ENCODE data around the gene ATP12A.

ATP12A gene

DNA sequence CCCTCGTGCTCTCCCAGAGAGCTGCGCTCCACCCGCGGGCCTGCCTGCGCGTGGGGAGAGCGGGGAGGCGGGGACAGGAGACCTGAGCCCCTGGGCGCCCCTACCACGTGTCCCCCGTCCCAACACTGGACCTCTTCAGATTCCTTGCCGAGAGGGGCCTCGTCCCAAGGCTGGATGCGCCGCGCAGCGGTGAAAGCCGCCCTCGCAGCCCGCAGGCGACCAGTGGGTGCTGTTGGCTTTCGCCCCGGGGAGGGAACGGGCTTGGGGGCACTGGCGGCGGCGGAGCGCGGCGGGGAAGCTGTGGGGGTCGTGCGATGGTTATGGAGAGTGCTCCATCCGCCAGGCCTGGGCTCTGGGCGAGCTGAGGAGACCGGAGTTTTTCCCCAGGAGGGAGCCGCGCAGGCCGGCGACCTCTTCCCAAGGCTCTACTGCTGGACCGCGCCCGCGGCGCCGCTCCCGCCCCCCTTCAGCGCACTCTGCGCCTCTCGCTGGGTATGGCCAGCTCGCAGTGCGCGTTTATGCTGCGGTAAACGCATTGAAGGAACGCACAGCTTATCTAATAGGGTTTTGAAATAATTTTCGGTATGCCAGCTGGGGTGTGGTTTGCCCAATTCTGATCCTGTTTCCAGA is 66.5 kb downstream of the ATP12A start:
- H3K4me1 ChIP-seq (ENCODE audit: low read length): no peaks in the 10 kb centered on the region
- no peaks in the 10 kb centered on the region for H3K9me2 ChIP-seq (replicated peaks; ENCODE audit: insufficient read depth, low read length)
- H3K4me3 ChIP-seq (ENCODE audit: low read length): no peak overlapping the region
- no peak for DNase-seq
- H3K9me3 ChIP-seq (replicated peaks; ENCODE audit: insufficient read depth, low read length): no peaks in the 10 kb centered on the region
- no peak overlapping the region for H3K27ac ChIP-seq (ENCODE audit: low read length)
- H2AFZ ChIP-seq (ENCODE audit: low read length): peak overlapping the region; percentile 70; the same call in 1 of the 2 replicates
- TF ChIP-seq EZH2 (optimal IDR thresholded peaks at IDR 0.05; ENCODE audit: low read depth, low read length) (no peak), EZH2phosphoT487 (IDR thresholded peaks at IDR 0.05; ENCODE audit: low read length) (no peak)
- TF ChIP-seq, protein P1, sequence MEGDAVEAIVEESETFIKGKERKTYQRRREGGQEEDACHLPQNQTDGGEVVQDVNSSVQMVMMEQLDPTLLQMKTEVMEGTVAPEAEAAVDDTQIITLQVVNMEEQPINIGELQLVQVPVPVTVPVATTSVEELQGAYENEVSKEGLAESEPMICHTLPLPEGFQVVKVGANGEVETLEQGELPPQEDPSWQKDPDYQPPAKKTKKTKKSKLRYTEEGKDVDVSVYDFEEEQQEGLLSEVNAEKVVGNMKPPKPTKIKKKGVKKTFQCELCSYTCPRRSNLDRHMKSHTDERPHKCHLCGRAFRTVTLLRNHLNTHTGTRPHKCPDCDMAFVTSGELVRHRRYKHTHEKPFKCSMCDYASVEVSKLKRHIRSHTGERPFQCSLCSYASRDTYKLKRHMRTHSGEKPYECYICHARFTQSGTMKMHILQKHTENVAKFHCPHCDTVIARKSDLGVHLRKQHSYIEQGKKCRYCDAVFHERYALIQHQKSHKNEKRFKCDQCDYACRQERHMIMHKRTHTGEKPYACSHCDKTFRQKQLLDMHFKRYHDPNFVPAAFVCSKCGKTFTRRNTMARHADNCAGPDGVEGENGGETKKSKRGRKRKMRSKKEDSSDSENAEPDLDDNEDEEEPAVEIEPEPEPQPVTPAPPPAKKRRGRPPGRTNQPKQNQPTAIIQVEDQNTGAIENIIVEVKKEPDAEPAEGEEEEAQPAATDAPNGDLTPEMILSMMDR (IDR thresholded peaks at IDR 0.05; ENCODE audit: low read length): no peak
- H3F3A ChIP-seq (ENCODE audit: insufficient read depth, low read length): no peaks in the 10 kb centered on the region
- H3K4me2 ChIP-seq (ENCODE audit: low read depth, low read length): 0 out of 2 replicates have a peak overlapping the region, but pooled peaks have one; percentile 65
- no peaks in the 10 kb centered on the region for H3K27me3 ChIP-seq (replicated peaks; ENCODE audit: insufficient read depth, low read length)
- no peak overlapping the region for H3K9ac ChIP-seq (ENCODE audit: low read length)
- H3K36me3 ChIP-seq (replicated peaks; ENCODE audit: insufficient read depth, low read length): no peaks in the 10 kb centered on the region
- H3K79me2 ChIP-seq (ENCODE audit: low read length): no peaks in the 10 kb centered on the region
- H4K20me1 ChIP-seq (ENCODE audit: insufficient read depth, low read length): no peaks in the 10 kb centered on the region

DNA sequence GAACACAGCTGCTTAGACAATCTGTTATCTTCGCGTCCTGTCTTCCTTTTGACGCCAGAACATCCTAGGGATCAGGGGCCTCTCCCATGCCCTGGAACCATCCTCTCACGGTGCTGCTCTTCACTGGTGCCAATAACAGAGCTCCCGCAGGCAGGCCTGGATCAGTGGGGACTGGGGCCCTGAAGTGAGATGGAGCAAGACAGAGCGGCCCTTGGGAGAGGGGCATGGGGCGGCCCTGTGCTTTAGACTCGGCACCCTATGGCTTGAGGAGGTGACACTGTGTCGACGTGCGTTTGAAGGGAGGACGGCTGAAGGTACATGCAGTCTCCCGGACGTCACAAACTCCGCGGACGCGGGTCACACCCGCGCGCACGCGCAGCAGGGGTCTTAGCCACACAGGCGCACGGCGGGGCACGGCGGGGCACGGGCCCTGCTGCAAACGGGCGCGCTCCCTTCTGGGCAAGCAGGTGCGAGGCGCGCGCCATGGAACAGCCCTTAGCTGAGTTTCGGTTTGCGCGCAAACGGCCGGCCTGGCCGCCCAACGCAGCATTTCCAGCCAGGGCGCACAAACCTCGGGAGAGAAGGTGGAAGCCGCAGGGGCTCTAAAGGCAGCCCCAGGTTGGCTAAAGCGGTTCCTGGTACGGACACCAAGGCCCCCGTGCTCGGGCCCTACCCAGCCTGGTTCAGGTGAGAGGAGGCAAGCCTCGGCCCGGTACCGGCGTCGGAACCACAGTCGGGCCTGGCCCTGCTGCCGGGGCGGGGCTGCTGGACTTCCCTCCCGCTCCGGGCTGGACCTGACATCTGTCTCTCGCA is 67.2 kb downstream of the ATP12A start:
- Histone ChIP-seq H3K79me2 (ENCODE audit: low read length) (no peaks in the 10 kb centered on the region), H3K4me3 (ENCODE audit: low read length) (peak overlapping the region; percentile 57), H2AFZ (ENCODE audit: low read length) (peak overlapping the region; percentile 72), H3K36me3 (replicated peaks; ENCODE audit: insufficient read depth, low read length) (no peaks in the 10 kb centered on the region), H3F3A (ENCODE audit: insufficient read depth, low read length) (no peaks in the 10 kb centered on the region), H3K9me2 (replicated peaks; ENCODE audit: insufficient read depth, low read length) (no peaks in the 10 kb centered on the region), H3K9ac (ENCODE audit: low read length) (peak overlapping the region; percentile 60), H3K27ac (ENCODE audit: low read length) (no peak overlapping the region; the same call in 1 of the 2 replicates), H3K4me2 (ENCODE audit: low read depth, low read length) (peak overlapping the region; percentile 65; the same call in 1 of the 2 replicates), H3K27me3 (replicated peaks; ENCODE audit: insufficient read depth, low read length) (no peaks in the 10 kb centered on the region), H3K9me3 (replicated peaks; ENCODE audit: insufficient read depth, low read length) (no peaks in the 10 kb centered on the region), H3K4me1 (ENCODE audit: low read length) (no peaks in the 10 kb centered on the region), H4K20me1 (ENCODE audit: insufficient read depth, low read length) (no peaks in the 10 kb centered on the region)
- TF ChIP-seq EZH2phosphoT487 (IDR thresholded peaks at IDR 0.05; ENCODE audit: low read length) (no peak), EZH2 (optimal IDR thresholded peaks at IDR 0.05; ENCODE audit: low read depth, low read length) (no peak)
- TF ChIP-seq, protein P1 (IDR thresholded peaks at IDR 0.05; ENCODE audit: low read length): no peak
- peak; percentile 78 for DNase-seq

DNA sequence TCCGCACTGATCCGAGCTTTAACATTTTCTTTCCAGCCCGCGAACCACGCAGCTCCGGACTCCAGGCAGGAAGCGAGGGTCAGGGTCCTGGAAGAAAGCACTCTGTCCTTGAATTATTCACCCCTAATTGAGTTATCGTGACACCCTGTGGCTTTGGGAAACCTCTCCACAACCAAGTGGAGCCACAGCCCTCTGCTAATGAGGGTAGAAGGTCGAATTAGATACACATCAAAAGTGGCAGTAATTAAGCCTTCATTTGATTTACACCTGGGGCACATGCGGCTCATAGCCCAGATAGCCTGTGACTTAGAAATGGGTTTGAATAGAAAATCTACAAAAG is 67.8 kb downstream of the ATP12A start:
- Histone ChIP-seq H3K4me2 (ENCODE audit: low read depth, low read length) (peak overlapping the region; percentile 65; the same call in 1 of the 2 replicates), H3K4me3 (ENCODE audit: low read length) (peak overlapping the region; percentile 57), H3K27me3 (replicated peaks; ENCODE audit: insufficient read depth, low read length) (no peaks in the 10 kb centered on the region), H3K79me2 (ENCODE audit: low read length) (no peaks in the 10 kb centered on the region), H2AFZ (ENCODE audit: low read length) (peak overlapping the region; percentile 72), H3K9me2 (replicated peaks; ENCODE audit: insufficient read depth, low read length) (no peaks in the 10 kb centered on the region), H3K27ac (ENCODE audit: low read length) (no peak overlapping the region; the same call in 1 of the 2 replicates), H3K4me1 (ENCODE audit: low read length) (no peaks in the 10 kb centered on the region), H3K9me3 (replicated peaks; ENCODE audit: insufficient read depth, low read length) (no peaks in the 10 kb centered on the region), H3K36me3 (replicated peaks; ENCODE audit: insufficient read depth, low read length) (no peaks in the 10 kb centered on the region), H3K9ac (ENCODE audit: low read length) (peak overlapping the region; percentile 60), H3F3A (ENCODE audit: insufficient read depth, low read length) (no peaks in the 10 kb centered on the region), H4K20me1 (ENCODE audit: insufficient read depth, low read length) (no peaks in the 10 kb centered on the region)
- TF ChIP-seq EZH2phosphoT487 (IDR thresholded peaks at IDR 0.05; ENCODE audit: low read length) (no peak), EZH2 (optimal IDR thresholded peaks at IDR 0.05; ENCODE audit: low read depth, low read length) (no peak)
- TF ChIP-seq, protein P1 (IDR thresholded peaks at IDR 0.05; ENCODE audit: low read length): no peak
- peak; percentile 15 for DNase-seq
